Karpas-422 (cell line): ENCODE data around the gene LRRC3. TPM values are rescaled to one million over a fixed set of nuclear protein-coding genes. Genes with fewer than 3 reads are reported as not detected.

Source experiments
- DNase-seq: peaks from one replicate; pipeline ENCODE4 v3.0.0-alpha.2; 2015
- H2AFZ ChIP-seq: fragments of 200-600 bp; sonication (generic); 2 replicates; pipeline ENCODE4 v1.6.1; 2014; ENCODE audit warnings: antibody characterized with exemption, low read length, mixed read lengths
- H3K27ac ChIP-seq: fragments of 200-600 bp; sonication (generic); 2 replicates; pipeline ENCODE4 v1.5.1; 2014; ENCODE audit warnings: mild to moderate bottlenecking, low read length, moderate library complexity
- H3K27me3 ChIP-seq: fragments of 200-600 bp; sonication (generic); 2 replicates; pipeline ENCODE4 v1.6.1; 2014; ENCODE audit warnings: low read length, mixed read lengths
- H3K36me3 ChIP-seq: fragments of 200-600 bp; sonication (generic); 2 replicates; pipeline ENCODE4 v1.6.1; 2014; ENCODE audit warnings: low read length, mixed read lengths; ENCODE audit not compliant: insufficient read depth
- H3K4me1 ChIP-seq: fragments of 200-600 bp; sonication (generic); 2 replicates; pipeline ENCODE4 v1.6.1; 2014; ENCODE audit warnings: mild to moderate bottlenecking, low read length, mixed read lengths
- H3K4me2 ChIP-seq: fragments of 200-600 bp; sonication (generic); 2 replicates; pipeline ENCODE4 v1.6.1; 2014; ENCODE audit warnings: low read length, low read depth, mild to moderate bottlenecking; ENCODE audit not compliant: poor library complexity, severe bottlenecking
- H3K4me3 ChIP-seq: fragments of 200-600 bp; sonication (generic); 2 replicates; pipeline ENCODE4 v1.5.1; 2014; ENCODE audit warnings: mild to moderate bottlenecking, antibody characterized with exemption, low read length, mixed read lengths
- H3K79me2 ChIP-seq: fragments of 200-600 bp; sonication (generic); 2 replicates; pipeline ENCODE4 v1.6.1; 2014; ENCODE audit warnings: mild to moderate bottlenecking, low read length, mixed read lengths
- H3K9ac ChIP-seq: fragments of 200-600 bp; sonication (generic); 2 replicates; pipeline ENCODE4 v1.6.0; 2014; ENCODE audit warnings: low read length
- H3K9me2 ChIP-seq: fragments of 200-600 bp; sonication (generic), shearing (Covaris generic); replicated peaks from 2 replicates; pipeline ENCODE4 v1.6.0; 2014; ENCODE audit warnings: mild to moderate bottlenecking, low read length, moderate library complexity; ENCODE audit not compliant: insufficient read depth
- H3K9me3 ChIP-seq: fragments of 300-700, 200-600 bp; sonication (generic); 2 replicates; pipeline ENCODE4 v1.6.1; 2014; ENCODE audit warnings: low read length, mixed read lengths
- H4K20me1 ChIP-seq: fragments of 200-600 bp; sonication (generic); 2 replicates; pipeline ENCODE4 v1.6.1; 2014; ENCODE audit warnings: mild to moderate bottlenecking, antibody characterized with exemption, low read length, low read depth; ENCODE audit not compliant: insufficient read depth
- total RNA-seq: library from RNA; depleted of rRNA; stranded (reverse); fragments of >200 nt; shearing (Covaris generic); gene quantifications from 2 replicates; pipeline ENCODE4 v1.2.3, GENCODE V29; 2014; ENCODE audit warnings: low replicate concordance

LRRC3 gene
- total RNA-seq, 1 experiment from 2014 or later: not detected

- Histone ChIP-seq H3K9me2 (no peaks in the 10 kb centered on the region), H3K9ac (no peak overlapping the region), H3K4me1 (no peaks in the 10 kb centered on the region), H3K36me3 (no peaks in the 10 kb centered on the region), H3K4me2 (no peak overlapping the region), H4K20me1 (no peaks in the 10 kb centered on the region), H3K79me2 (no peaks in the 10 kb centered on the region), H3K4me3 (no peak overlapping the region), H3K9me3 (no peaks in the 10 kb centered on the region; the same call in 1 of the 2 replicates), H3K27ac (no peak overlapping the region), H3K27me3 (no peaks in the 10 kb centered on the region), H2AFZ (no peak overlapping the region)
- DNase-seq: no peak
Observed at GRCh38 chr21:44496564-44497550, 41.5 kb downstream of the LRRC3 start.

GRCh38 chr21:44497703-44498126 is 42.4 kb downstream of the LRRC3 start:
- Histone ChIP-seq H3K79me2 (no peaks in the 10 kb centered on the region), H3K27ac (no peak overlapping the region), H3K4me2 (no peak overlapping the region), H3K27me3 (no peaks in the 10 kb centered on the region), H4K20me1 (no peaks in the 10 kb centered on the region), H3K9ac (no peak overlapping the region), H2AFZ (no peak overlapping the region), H3K9me3 (no peaks in the 10 kb centered on the region; the same call in 1 of the 2 replicates), H3K4me3 (no peak overlapping the region), H3K36me3 (no peaks in the 10 kb centered on the region), H3K9me2 (no peaks in the 10 kb centered on the region), H3K4me1 (no peaks in the 10 kb centered on the region)
- DNase-seq: no peak

GRCh38 chr21:44498280-44499210 is 43.2 kb downstream of the LRRC3 start:
- H3K4me2 ChIP-seq: no peak overlapping the region
- no peak overlapping the region for H2AFZ ChIP-seq
- H3K27ac ChIP-seq: no peak overlapping the region
- H3K4me3 ChIP-seq: no peak overlapping the region
- no peaks in the 10 kb centered on the region for H3K36me3 ChIP-seq
- no peaks in the 10 kb centered on the region for H3K9me3 ChIP-seq
- no peaks in the 10 kb centered on the region for H3K79me2 ChIP-seq
- H3K9me2 ChIP-seq: no peaks in the 10 kb centered on the region
- no peaks in the 10 kb centered on the region for H3K27me3 ChIP-seq
- H4K20me1 ChIP-seq: no peaks in the 10 kb centered on the region
- no peak overlapping the region for H3K9ac ChIP-seq
- no peak for DNase-seq
- no peaks in the 10 kb centered on the region for H3K4me1 ChIP-seq

- no peak overlapping the region for H3K27ac ChIP-seq
- H3K27me3 ChIP-seq: no peaks in the 10 kb centered on the region
- no peaks in the 10 kb centered on the region for H3K36me3 ChIP-seq
- DNase-seq: no peak
- no peaks in the 10 kb centered on the region for H3K79me2 ChIP-seq
- no peak overlapping the region for H3K4me3 ChIP-seq
- H3K4me1 ChIP-seq: no peaks in the 10 kb centered on the region
- H3K9me3 ChIP-seq: no peaks in the 10 kb centered on the region
- no peak overlapping the region for H3K4me2 ChIP-seq
- no peaks in the 10 kb centered on the region for H3K9me2 ChIP-seq
- H2AFZ ChIP-seq: no peak overlapping the region
- H3K9ac ChIP-seq: no peak overlapping the region
- no peaks in the 10 kb centered on the region for H4K20me1 ChIP-seq
Observed at GRCh38 chr21:44499211-44499560, 43.9 kb downstream of the LRRC3 start.

GRCh38 chr21:44499631-44500030 is 44.3 kb downstream of the LRRC3 start:
- DNase-seq: no peak
- Histone ChIP-seq H3K9me2 (no peaks in the 10 kb centered on the region), H3K27ac (no peak overlapping the region), H3K79me2 (no peaks in the 10 kb centered on the region), H3K36me3 (no peaks in the 10 kb centered on the region), H3K9ac (no peak overlapping the region), H3K4me2 (no peak overlapping the region), H3K4me1 (no peaks in the 10 kb centered on the region), H4K20me1 (no peaks in the 10 kb centered on the region), H3K4me3 (no peak overlapping the region), H2AFZ (no peak overlapping the region), H3K9me3 (no peaks in the 10 kb centered on the region), H3K27me3 (no peaks in the 10 kb centered on the region)

- H3K4me2 ChIP-seq: no peak overlapping the region
- no peaks in the 10 kb centered on the region for H3K4me1 ChIP-seq
- no peaks in the 10 kb centered on the region for H3K36me3 ChIP-seq
- H3K4me3 ChIP-seq: no peak overlapping the region
- H3K27me3 ChIP-seq: no peaks in the 10 kb centered on the region
- no peaks in the 10 kb centered on the region for H3K9me2 ChIP-seq
- DNase-seq: no peak
- H3K27ac ChIP-seq: no peak overlapping the region
- no peaks in the 10 kb centered on the region for H3K9me3 ChIP-seq
- no peaks in the 10 kb centered on the region for H3K79me2 ChIP-seq
- H2AFZ ChIP-seq: no peak overlapping the region
- H4K20me1 ChIP-seq: no peaks in the 10 kb centered on the region
- H3K9ac ChIP-seq: no peak overlapping the region
Observed at GRCh38 chr21:44500111-44500510, 44.8 kb downstream of the LRRC3 start.

- H3K4me1 ChIP-seq: no peaks in the 10 kb centered on the region
- no peaks in the 10 kb centered on the region for H3K9me3 ChIP-seq
- H4K20me1 ChIP-seq: no peaks in the 10 kb centered on the region
- H2AFZ ChIP-seq: no peak overlapping the region
- no peaks in the 10 kb centered on the region for H3K36me3 ChIP-seq
- no peaks in the 10 kb centered on the region for H3K9me2 ChIP-seq
- no peak overlapping the region for H3K4me2 ChIP-seq
- H3K4me3 ChIP-seq: no peak overlapping the region
- DNase-seq: no peak
- H3K27ac ChIP-seq: no peak overlapping the region
- no peaks in the 10 kb centered on the region for H3K79me2 ChIP-seq
- no peak overlapping the region for H3K9ac ChIP-seq
- no peaks in the 10 kb centered on the region for H3K27me3 ChIP-seq
Observed at GRCh38 chr21:44502171-44502958, 47.1 kb downstream of the LRRC3 start.
